COR-L47 (cell line): ENCODE results near the gene DNAAF8.

Source experiments
- DNase-seq: peaks from one replicate; lab custom pipeline; 2025; lab: John Stamatoyannopoulos, UW

The DNAAF8 gene

GRCh38 chr16:4753227-4753626 is 18.9 kb downstream of the DNAAF8 start:
- no peak for DNase-seq

- no peak for DNase-seq
These were observed 20.5 kb downstream of the DNAAF8 start for GRCh38 chr16:4754865-4755264.

GRCh38 chr16:4755687-4756086 is 21.4 kb downstream of the DNAAF8 start:
- no peak for DNase-seq

GRCh38 chr16:4760221-4760910 is 26.0 kb downstream of the DNAAF8 start:
- no peak for DNase-seq

GRCh38 chr16:4762205-4762604 is 27.9 kb downstream of the DNAAF8 start:
- DNase-seq: no peak

- DNase-seq: no peak
These were observed 29.5 kb downstream of the DNAAF8 start for GRCh38 chr16:4763791-4764190.

GRCh38 chr16:4765511-4766474 is 31.5 kb downstream of the DNAAF8 start:
- DNase-seq: no peak

GRCh38 chr16:4766875-4767628 is 32.7 kb downstream of the DNAAF8 start, which contains the start of gene ZNF500:
TSS of gene ZNF500 (minus strand) at chr16:4767162. CDS start at chr16:4765978, 1,184 bp downstream.
- peak; percentile 95 for DNase-seq

- no peak for DNase-seq
These were observed 33.7 kb downstream of the DNAAF8 start for GRCh38 chr16:4767872-4768548.

GRCh38 chr16:4768549-4769305 is 34.4 kb downstream of the DNAAF8 start:
- DNase-seq: peak; percentile 95

GRCh38 chr16:4769306-4769638 is 34.9 kb downstream of the DNAAF8 start:
- DNase-seq: no peak

GRCh38 chr16:4771646-4772045 is 37.3 kb downstream of the DNAAF8 start:
- DNase-seq: no peak

- DNase-seq: no peak
These were observed 38.0 kb downstream of the DNAAF8 start for GRCh38 chr16:4772351-4772750.

- DNase-seq: no peak
These were observed 40.7 kb downstream of the DNAAF8 start for GRCh38 chr16:4775005-4775404.

GRCh38 chr16:4776141-4776705 is 41.9 kb downstream of the DNAAF8 start:
- no peak for DNase-seq

- no peak for DNase-seq
These were observed 43.2 kb downstream of the DNAAF8 start for GRCh38 chr16:4777339-4778049.

- no peak for DNase-seq
These were observed 43.7 kb downstream of the DNAAF8 start for GRCh38 chr16:4778050-4778392.

- DNase-seq: no peak
These were observed 45.9 kb downstream of the DNAAF8 start for GRCh38 chr16:4780235-4780634.

GRCh38 chr16:4783251-4783950 is 49.1 kb downstream of the DNAAF8 start:
- no peak for DNase-seq

- no peak for DNase-seq
These were observed 49.6 kb downstream of the DNAAF8 start for GRCh38 chr16:4783951-4784336.
